Vagina (tissue), 2 donors: Measurements from ENCODE around the gene PAFAH1B2.

Experiments
- CTCF ChIP-seq, 3 experiments: fragments of 450-650 bp in 2 of 3; fragments of 200-600 bp in 1 of 3; sonication (generic) in 1 of 3; IDR thresholded peaks; one replicate each; pipeline ENCODE4 v1.5.1; 2017 to 2019; ENCODE audit warnings: antibody characterized with exemption in 3 of 3, mild to moderate bottlenecking in 2 of 3, moderate library complexity in 2 of 3
- POLR2A ChIP-seq, 2 donors: fragments of 450-650 bp; IDR thresholded peaks; one replicate each; pipeline ENCODE4 v1.6.1; 2017; ENCODE audit warnings: antibody characterized with exemption in 2 of 2, mild to moderate bottlenecking in 2 of 2, moderate library complexity in 2 of 2

GRCh38 chr11:117189191-117189940 is 45.3 kb downstream of the PAFAH1B2 start:
- TF ChIP-seq CTCF (IDR thresholded peaks at IDR 0.05) (no peak), POLR2A (IDR thresholded peaks at IDR 0.05) (no peak)
